ENCODE measurements around the gene PRELID1.
"Not testable (repeated sequence)": the region's sequence is repeated elsewhere in the genome, so short reads cannot be mapped to it uniquely, and the experiment has no call there.

PRELID1 gene

GRCh38 chr5:177303121-177303924 lies at the start of gene PRELID1, which contains the start of gene RAB24:
PRELID1 (plus strand) TSS chr5:177303799; CDS start chr5:177303986, 187 bp downstream.
RAB24 (minus strand) TSS chr5:177303719; CDS start chr5:177303288, 431 bp downstream.
- H3K27ac ChIP-seq = peak within 1 kb of the TSS; percentile 85
- TF ChIP-seq, protein P1, sequence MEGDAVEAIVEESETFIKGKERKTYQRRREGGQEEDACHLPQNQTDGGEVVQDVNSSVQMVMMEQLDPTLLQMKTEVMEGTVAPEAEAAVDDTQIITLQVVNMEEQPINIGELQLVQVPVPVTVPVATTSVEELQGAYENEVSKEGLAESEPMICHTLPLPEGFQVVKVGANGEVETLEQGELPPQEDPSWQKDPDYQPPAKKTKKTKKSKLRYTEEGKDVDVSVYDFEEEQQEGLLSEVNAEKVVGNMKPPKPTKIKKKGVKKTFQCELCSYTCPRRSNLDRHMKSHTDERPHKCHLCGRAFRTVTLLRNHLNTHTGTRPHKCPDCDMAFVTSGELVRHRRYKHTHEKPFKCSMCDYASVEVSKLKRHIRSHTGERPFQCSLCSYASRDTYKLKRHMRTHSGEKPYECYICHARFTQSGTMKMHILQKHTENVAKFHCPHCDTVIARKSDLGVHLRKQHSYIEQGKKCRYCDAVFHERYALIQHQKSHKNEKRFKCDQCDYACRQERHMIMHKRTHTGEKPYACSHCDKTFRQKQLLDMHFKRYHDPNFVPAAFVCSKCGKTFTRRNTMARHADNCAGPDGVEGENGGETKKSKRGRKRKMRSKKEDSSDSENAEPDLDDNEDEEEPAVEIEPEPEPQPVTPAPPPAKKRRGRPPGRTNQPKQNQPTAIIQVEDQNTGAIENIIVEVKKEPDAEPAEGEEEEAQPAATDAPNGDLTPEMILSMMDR (IDR thresholded peaks at IDR 0.05) = peak; percentile 67
- TF ChIP-seq ZFX (IDR thresholded peaks at IDR 0.05; ENCODE audit: borderline replicate concordance) = no peak

DNA sequence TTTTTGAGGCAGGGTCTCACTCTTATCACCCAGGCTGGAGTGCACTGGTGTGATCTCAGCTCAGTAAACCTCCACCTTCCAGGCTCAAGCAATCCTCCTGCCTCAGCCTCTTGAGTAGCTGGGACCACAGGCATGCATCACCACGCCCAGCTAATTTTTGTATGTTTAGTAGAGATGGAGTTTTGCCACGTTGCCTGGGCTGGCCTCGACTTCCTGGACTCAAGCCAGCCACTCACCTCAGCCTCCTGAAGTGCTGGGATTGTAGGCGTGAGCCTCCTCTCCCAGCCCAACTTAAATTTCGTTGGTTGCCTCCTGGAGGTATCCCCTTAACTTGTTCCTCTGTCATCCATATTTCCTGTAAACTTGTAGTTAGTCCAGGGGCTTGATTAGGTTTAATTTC lies 47.3 kb upstream of the PRELID1 start:
- no peak overlapping the region for H3K27ac ChIP-seq
- TF ChIP-seq, protein P1 (IDR thresholded peaks at IDR 0.05) = no peak
- no peak for TF ChIP-seq ZFX (IDR thresholded peaks at IDR 0.05; ENCODE audit: borderline replicate concordance)

DNA sequence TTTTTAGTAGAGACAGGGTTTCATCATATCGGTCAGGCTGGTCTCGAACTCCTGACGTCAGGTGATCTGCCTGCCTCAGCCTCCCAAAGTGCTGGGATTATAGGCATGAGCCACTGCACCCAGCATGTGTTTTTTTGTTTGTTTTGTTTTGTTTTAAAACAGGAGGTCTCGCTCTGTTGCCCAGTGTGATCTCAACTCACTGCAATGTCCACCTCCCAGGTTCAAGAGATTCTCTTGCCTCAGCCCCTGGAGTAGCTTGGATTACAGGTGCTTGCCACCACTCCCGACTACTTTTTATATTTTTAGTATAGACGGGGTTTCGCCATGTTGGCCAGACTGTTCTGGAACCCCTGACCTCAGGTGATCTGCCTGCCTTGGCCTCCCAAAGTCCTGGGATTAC lies 44.9 kb upstream of the PRELID1 start:
- not testable (repeated sequence) for H3K27ac ChIP-seq

DNA sequence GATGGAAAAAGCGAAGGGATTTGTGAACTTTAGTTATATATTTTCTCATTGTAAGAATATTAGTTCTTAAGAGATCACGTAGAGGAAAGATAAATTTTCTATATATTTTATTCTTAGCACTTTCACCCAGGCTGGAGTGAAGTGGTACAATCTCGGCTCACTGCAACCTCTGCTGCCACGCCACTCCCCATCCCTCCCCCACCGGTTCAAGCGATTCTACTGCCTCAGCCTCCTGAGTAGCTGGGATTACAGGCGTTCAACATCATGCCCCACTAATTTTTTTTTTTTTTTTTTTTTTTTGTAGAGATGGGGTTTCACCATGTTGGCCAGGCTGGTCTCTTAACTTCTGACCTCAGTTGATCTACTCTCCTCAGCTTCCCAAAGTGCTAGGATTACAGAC lies 42.6 kb upstream of the PRELID1 start:
- TF ChIP-seq ZFX (IDR thresholded peaks at IDR 0.05; ENCODE audit: borderline replicate concordance) = no peak
- TF ChIP-seq, protein P1 (IDR thresholded peaks at IDR 0.05) = no peak
- no peak overlapping the region for H3K27ac ChIP-seq

DNA sequence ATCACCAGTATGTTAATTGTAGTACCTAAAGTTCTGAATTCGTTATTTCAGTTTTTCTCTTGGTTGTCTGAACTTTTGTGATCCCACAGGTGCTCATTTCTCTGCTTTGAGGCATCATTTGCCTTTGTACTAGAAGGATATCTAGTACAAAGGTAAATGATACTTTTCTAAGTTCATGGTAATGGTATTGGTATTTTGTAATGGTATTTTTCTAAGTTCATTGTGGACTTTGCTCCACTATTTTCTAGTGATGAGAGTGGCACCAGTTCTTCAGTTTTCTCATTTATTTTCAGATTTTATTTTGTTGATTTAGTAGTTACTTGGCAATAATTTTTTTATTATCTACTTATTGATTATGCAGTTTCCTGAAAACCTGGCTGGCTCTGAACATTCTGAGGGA lies 42.1 kb upstream of the PRELID1 start:
- TF ChIP-seq ZFX (IDR thresholded peaks at IDR 0.05; ENCODE audit: borderline replicate concordance) = no peak
- H3K27ac ChIP-seq = no peak overlapping the region

DNA sequence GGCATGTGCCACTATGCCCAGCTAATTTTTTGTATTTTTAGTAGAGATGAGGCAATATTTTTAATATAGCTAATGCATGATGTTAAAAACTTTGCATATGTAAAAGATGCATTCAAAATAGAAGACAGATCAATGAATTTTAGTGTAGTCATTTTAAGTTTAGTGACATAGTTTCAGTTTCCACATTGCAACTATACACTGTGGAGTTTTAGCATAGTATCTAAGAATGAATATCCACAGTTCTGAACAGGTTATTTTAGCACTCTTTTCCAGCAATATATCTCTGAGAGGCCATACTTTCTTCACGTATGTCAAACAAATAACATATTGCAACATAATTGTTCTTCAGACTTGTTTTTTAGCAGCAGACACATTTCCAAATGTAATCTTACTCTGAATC lies 39.4 kb upstream of the PRELID1 start:
- TF ChIP-seq ZFX (IDR thresholded peaks at IDR 0.05; ENCODE audit: borderline replicate concordance) = no peak
- TF ChIP-seq, protein P1 (IDR thresholded peaks at IDR 0.05) = no peak
- H3K27ac ChIP-seq = no peak overlapping the region

DNA sequence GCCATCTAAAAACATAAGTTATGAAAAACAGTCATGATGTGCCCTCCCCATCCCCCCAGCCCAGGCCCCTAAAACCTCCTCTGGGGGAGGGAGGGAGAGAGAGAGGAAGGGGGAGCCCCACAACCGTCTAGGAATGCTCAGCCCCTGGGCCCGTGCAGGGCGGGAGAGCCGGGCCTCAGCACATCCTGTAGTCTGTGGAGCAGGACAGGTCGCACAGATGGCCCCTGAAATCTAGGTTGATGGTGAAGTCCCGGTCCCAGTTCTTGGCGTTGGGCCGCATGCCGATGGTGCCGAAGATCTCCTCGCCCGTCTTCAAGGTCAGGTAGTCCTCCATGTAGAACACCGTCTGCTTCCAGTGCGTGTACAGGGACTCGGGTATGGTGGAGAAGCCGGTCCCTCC lies 38.2 kb upstream of the PRELID1 start:
- no peak overlapping the region for H3K27ac ChIP-seq
- TF ChIP-seq, protein P1 (IDR thresholded peaks at IDR 0.05) = no peak
- TF ChIP-seq ZFX (IDR thresholded peaks at IDR 0.05; ENCODE audit: borderline replicate concordance) = no peak

- H3K27ac ChIP-seq = no peak overlapping the region
- no peak for TF ChIP-seq ZFX (IDR thresholded peaks at IDR 0.05; ENCODE audit: borderline replicate concordance)
These were observed 34.2 kb upstream of the PRELID1 start for GRCh38 chr5:177269232-177269895.

Measured in 22Rv1 (cell line).